Posterior vena cava (tissue), 2 donors: Measurements from ENCODE around the gene E2F2. TPM values are rescaled to one million over a fixed set of nuclear protein-coding genes. Genes with fewer than 3 reads are reported as not detected.

Source experiments
- DNase-seq: peaks from one replicate; pipeline ENCODE4 v3.0.0-alpha.2; 2020; ENCODE audit warnings: low spot score
- intact Hi-C, 2 donors: fragments of 100-400 bp; cut with DNase I; formaldehyde crosslinking; loops; one replicate each; pipeline versions ENCODE4 v1.14.1 to v1.14.2; 2022 to 2023
- total RNA-seq, 2 donors: library from RNA; stranded (reverse); fragmentation: NEBNext Ultra II Directional; extraction: Animal tissue kit (Norgen Biotek cat#: 25700); gene quantifications; one replicate each; pipeline ENCODE4 v1.2.1, GENCODE V29; 2021
- donor health status: DM: yes; HTN: yes; CAD: no.
- donor health status: DM: yes; HTN: yes; CAD: no.

The E2F2 gene
- total RNA-seq, 2 donors from 2014 or later: 0.24 to 0.46 TPM

DNA sequence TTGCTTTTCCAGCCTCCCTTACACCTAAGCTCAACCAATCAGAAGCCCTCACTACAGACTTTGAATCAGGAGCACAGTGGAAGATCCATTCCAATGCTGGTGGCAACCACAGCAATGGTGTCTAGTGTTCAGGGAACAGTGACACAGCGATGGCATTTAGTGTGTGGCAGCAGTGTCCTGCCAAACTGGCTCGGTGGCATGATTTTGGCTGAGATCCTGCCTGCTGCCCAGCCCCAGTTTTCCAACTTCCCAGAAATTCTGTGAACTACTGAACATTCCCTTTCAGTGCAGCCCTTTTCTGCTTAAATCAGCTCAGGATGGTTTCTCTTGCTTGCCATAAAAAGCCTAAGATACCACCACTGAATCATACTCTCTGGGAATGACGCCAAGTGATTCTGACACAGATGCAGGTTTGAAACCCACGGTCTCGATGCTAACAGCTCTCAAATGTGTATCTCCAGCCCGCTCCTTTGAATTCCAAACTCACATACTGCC is 55.9 kb downstream of the E2F2 start:
- intact Hi-C loops: no loop called here
- DNase-seq: no peak

DNA sequence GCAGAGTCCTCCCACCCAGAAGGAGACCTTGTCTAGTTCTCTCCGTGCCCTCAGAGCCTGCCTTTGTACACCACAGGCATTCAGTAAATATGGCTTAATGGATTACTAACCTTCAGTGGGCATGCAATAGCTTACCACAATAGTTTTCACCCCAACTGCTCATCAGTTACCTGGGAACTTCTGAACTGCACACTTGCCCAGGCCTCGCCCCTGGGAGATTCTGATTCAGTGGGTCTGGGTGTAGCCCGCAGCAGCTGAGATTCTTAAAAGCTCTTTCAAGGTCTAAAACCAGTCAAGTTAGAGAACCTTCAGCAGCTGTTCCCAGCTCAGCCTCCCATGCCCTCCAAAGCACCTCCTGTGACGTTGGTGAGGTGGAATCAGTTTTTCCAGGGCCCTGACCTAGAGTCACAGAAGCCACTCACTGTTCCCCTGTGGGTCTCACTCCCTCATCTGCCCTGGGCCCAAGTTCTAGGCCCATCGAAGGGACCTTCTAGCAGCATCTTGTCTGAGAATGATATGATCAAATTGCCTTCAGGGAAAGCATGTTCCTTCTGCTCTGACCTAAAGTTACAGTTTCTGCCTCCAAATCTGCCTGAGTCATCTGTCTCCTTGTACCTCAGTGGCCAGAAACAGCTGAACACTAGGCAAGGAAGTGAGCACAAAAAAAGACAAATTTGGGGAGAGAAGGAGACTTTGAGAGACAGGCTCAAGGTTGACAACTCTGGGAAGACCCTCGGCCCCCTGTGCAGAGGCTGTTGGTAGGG is 57.8 kb downstream of the E2F2 start:
- no peak for DNase-seq
- intact Hi-C loops: no loop called here

DNA sequence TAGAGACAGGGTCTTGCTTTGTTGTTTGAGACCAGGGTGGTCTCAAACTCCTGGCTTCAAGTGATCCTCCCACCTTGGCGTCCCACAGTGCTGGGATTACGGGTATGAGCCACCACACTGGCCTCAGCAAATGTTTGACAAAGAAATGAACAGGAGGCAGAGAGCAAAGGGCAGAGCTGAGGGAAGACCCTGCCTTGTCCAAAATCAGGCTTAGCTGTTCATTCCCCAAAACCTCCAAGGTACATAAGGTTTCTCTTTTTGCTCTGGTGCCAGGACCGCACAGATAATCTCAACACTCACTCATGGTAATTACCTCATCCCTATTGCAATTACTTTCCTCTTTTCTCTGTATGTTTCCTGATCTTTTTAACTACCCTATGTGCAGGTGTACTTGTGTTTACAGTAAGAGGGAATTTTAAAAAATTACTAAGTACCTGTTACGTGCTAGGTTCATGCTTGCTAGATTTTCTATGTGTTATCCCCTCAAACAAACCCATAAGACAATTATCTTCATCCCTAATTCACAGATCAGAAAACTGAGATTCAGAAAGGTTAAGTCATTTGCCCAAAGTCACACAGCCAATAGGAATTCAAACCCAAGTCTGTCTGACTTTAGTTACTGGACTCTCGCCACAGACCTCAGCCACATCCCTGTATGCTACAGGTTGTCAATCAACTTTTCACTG is 58.5 kb downstream of the E2F2 start:
- DNase-seq: no peak
- intact Hi-C loops: no loop called here

DNA sequence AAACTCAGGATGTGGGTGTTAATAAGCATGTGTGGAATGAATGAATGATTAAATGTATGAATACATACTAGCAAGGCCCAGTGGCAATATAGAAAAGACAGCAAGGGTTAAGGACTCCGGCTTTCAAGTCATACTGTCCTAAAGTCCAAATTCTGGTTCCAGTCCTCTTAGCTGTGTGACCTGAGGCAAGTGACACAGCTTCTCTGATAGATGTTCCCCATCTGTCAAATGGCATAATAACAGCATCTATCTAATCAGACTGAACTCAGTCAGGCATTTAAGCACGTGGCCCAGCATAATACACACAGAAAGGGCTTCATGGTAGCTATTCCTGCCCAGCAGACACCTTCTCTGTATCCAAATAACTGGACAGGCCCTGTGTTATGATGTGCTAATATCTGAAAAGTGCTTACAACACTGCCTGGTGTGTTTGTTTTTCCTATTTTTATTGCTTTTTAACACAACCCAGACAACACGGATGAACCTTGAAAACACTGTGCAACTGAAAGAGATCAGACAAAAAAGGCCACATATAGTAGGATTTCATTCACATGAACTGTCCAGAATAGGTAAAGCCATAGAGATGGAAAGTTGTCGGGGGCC is 59.5 kb downstream of the E2F2 start:
- intact Hi-C loops: no loop called here
- DNase-seq: no peak

DNA sequence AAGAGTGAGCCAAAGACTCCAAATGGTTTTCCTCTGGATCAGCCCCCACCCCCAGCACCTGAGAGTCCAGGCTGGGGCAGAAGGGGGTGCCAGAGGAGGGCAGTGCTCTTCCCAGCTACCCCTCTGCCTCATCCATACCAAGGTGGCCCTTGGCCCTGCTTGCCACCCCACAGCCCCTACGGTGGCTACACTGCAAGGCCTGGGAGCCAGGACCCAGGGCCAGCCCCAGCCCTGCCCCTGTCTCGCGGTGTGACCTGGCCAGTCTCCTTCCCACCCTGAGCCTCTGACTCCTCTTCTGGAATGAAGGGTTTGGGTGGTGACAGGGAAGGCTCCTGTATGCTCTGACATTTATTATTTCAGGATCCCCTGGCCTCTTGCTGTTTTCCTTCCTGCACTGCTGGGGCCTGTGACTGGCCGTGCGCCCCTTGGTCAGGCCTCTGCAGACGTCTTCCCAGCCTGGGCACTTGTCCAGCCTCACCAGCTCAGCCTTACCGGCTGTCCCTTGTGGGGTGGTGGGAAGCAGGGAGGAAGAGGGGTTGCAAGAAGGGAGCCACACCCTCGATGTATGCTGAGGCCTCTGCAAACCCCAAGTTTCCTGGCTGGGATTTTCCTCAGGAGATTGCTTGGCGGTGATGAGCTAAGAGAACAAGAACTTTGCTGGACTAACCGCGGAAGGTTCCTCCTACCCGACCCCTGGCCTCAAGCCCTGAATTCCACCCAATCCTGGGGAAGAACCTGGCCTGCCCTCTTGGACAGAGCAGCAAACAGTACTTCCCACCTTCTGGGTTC is 60.6 kb downstream of the E2F2 start:
- intact Hi-C loops: no loop called here
- peak; percentile 95 for DNase-seq

DNA sequence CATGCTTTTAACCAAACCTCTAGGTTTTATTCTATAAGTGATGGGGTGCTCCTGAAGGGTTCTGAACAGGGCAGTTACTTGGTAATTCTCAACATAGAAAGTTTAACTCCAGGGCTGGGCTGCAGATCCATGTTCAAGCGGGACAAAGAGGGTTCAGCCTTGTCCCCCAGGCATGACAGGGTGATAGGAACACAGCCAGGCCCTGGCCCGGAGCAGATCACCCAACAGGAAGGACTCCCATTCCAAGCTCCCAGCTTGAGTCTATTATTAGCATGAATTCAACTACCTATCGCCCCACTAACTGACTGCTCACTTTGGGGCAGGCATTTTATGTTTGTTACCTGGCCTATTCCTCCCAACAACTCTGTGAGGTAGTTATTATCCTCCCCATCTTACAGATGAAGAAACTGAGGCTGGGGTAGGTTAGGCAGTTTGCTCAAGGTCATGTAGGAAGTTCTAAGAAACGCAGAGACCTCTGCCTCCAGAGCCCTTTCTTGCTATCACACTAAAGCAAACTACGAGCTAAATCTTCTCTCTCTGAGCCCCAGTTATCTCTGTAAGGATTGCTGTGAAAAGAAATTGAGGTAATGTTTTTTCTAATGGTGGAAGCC is 61.6 kb downstream of the E2F2 start:
- intact Hi-C loops: no loop called here
- no peak for DNase-seq

DNA sequence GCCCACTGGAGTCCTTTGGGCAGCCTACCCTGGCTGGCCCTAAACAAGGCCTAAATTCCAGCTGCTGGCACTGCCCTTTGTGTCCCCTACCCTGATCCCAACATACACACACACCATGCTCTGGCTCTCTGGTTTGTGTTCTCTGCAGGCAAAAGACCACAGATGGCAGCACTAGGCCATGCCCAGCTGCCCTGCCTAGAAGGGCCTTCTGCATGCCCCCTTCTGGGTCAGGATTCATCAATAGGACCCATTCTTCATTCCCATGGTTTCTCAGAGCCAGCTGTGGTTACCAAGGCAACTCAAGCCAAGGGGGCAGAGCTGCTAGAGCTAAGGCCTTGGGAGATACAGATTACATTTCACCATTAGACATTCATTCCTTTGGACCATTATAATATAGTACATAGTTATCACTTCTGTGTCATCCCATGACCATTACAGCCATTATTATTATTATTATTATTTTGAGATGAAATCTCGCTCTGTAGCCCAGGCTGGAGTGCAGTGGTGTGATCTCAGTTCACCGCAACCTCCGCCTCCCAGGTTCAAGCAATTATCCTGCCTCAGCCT is 64.5 kb downstream of the E2F2 start:
- intact Hi-C loops: no loop called here
- DNase-seq: no peak

DNA sequence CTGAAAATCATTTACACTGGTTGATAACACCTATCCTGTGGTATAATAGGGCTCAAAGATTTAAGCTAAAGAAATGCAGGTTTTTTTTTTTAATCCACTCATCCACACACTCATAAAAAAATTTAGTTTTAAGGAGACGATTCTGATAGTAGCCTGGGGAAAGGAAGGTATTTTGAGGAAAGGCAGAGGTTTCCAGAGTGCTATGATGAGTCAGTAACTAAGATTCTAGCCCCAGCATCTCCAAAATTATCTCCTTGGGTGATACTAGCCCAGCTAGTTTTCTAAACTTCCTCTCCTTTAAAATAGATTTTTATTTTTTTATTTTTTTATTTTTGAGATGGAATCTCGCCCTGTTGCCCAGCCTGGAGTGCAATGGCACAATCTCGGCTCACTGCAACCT is 67.7 kb downstream of the E2F2 start:
- no peak for DNase-seq
- intact Hi-C loops: no loop called here

DNA sequence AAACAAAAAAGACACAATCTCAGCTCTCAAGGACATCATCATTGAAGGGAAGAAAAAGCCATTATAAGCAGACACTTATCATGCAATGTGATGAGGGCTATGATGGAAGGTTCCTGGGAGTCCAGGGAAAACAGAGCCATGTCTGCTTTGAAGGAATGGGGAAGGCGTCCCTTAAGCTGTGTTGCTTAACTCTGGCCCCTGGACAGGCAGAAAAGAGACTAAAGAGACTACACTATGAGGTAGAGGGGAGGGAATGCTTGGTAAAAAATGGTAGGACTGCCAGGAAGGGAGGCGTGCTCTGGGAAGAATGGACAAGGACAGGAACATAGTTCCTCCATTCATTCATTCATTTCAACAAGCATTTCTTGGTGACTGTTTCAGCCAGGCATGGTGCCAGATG is 68.3 kb downstream of the E2F2 start:
- intact Hi-C loops: no loop called here
- DNase-seq: no peak

DNA sequence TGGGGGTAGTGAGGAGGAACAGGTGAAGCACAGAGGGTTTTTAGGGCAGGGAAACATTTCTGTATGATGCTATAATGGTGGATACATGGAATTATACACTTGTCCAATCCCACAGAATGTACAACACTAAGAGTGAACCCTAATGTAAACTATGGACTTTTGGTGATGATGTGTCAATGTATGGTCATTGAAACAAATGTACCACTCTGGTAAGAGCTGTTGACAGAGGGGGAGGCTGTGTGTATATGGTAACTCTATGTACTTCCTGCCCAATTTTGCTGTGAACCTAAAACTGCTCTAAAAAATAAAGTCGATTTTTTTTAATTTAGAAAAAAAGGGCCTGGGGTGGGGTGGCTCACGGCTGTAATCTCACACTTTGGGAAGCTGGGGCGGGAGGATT is 70.0 kb downstream of the E2F2 start:
- no peak for DNase-seq
- intact Hi-C loops: no loop called here

DNA sequence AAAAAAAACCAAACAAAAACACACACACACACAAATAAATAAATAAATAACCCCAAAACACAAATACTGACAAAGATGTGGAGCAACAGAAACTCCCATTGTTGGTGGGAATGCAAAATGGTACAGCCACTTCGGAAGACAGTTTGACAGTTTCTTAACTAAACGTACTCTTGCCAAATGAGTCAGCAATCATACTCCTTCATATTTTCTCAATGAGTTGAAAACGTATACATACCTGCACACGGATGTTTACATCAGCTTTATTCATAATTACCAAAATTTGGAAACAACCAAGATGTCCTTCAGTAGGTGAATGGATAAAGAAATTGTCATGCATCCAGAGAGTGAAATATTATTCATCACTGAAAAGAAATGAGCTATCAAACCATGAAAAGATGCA is 70.5 kb downstream of the E2F2 start:
- intact Hi-C loops: no loop called here
- no peak for DNase-seq

DNA sequence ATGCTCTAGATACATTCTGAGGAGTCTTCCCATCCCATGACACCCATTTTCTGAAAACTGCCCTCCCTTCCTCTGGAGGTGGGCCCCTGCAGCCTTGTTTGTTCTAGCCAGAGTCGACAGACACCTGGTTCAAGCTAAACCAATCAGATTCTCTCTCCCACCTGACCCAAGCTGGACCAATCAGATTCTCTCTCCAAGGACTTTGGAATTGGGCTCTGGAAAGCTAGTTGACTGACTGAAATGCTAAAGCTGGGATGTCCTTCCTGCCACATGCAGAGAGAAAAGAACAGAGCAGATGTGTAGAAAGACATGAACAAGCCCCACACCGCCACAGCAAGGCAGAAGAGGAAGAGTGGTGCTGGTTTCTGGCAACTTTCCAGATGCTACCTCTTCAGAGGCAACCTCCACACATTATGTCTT is 71.7 kb downstream of the E2F2 start:
- no peak for DNase-seq
- intact Hi-C loops: no loop called here

Other genes starting within 250 kb of the E2F2 start
- 100 to 1,000 TPM in 1 of 2 donors, 10 to 100 TPM in 1; 95.1 to 117 TPM for gene HNRNPR, start 186.9 kb downstream of the E2F2 start, total RNA-seq
- 10 to 100 TPM; 13.1 to 18.4 TPM for gene ZNF436, start 161.4 kb downstream of the E2F2 start, total RNA-seq
- gene TCEA3, start 106.5 kb downstream of the E2F2 start, total RNA-seq: 10 to 100 TPM; 20.4 to 23.0 TPM
- gene ASAP3, start 47.1 kb downstream of the E2F2 start, total RNA-seq: 10 to 100 TPM; 37.8 to 51.4 TPM
- 100 to 1,000 TPM; 190 to 243 TPM for gene ID3, start 28.3 kb upstream of the E2F2 start, total RNA-seq
- gene RPL11, start 160.6 kb upstream of the E2F2 start, total RNA-seq: 100 to 1,000 TPM; 706 to 724 TPM
- 10 to 100 TPM; 34.4 to 34.8 TPM for gene ELOA, start 212.2 kb upstream of the E2F2 start, total RNA-seq
- gene PITHD1, start 247.2 kb upstream of the E2F2 start, total RNA-seq: 10 to 100 TPM; 35.6 to 40.4 TPM